ENCODE data around the gene APOL1.
"Not testable (repeated sequence)": the region's sequence is repeated elsewhere in the genome, so short reads cannot be mapped to it uniquely, and the experiment has no call there.

APOL1 gene

DNA sequence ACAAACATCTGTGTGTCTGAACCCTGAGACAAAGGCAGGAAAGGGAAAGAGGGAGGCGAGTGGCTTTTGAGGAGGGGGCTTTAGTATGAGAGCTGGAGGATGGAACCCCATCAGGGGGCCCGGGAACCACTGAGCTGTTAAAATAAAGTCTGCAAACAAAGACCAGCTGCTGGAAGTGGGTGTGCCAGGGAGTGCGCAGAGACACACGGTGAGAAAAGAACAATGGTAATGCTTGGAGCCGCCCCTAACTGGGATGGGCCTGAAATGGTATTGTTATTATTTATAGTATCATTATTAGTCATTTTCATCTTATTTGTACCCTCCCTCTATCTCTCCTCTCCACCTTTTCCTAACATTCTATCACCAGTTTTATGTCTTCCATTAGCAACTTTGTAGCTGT is 2.6 kb downstream of the APOL1 start:
- no CpG with 5 or more reads among the region's 5 CpGs for WGBS, 2 donors (ENCODE audit: extremely low coverage in 2 of 2, insufficient read length in 2 of 2, insufficient replicate concordance in 1 of 2)
- H3K18ac ChIP-seq (ENCODE audit: low read length); H3K9me3 ChIP-seq (replicated peaks in 1 of 2; ENCODE audit: control insufficient read depth in 2 of 2, insufficient read depth in 1 of 2, low read depth in 1 of 2, low read length in 2 of 2); H3K4ac ChIP-seq (ENCODE audit: low read length); H3K14ac ChIP-seq (ENCODE audit: low read length); H3K27ac ChIP-seq (replicated peaks; ENCODE audit: low read length); DNase-seq (ENCODE audit: low spot score); H3K27me3 ChIP-seq (ENCODE audit: control insufficient read depth in 3 of 3, insufficient read depth in 3 of 3, low read depth in 1 of 3, low read length in 3 of 3); H2BK15ac ChIP-seq (ENCODE audit: low read length); H3K4me2 ChIP-seq (ENCODE audit: insufficient read depth, low read length, poor library complexity, severe bottlenecking); H2BK12ac ChIP-seq (ENCODE audit: low read length); H3K9ac ChIP-seq (ENCODE audit: low read depth, low read length, poor library complexity); H3K36me3 ChIP-seq (replicated peaks in 1 of 2; ENCODE audit: control insufficient read depth in 2 of 2, insufficient read depth in 2 of 2, low read length in 2 of 2); H2BK5ac ChIP-seq (ENCODE audit: low read length); H2BK120ac ChIP-seq (ENCODE audit: low read depth, low read length); H4K8ac ChIP-seq (ENCODE audit: low read depth, low read length); H4K91ac ChIP-seq (ENCODE audit: low read depth, low read length, poor library complexity); H3K23ac ChIP-seq (ENCODE audit: low read depth, low read length, poor library complexity); H2AK5ac ChIP-seq (ENCODE audit: low read depth, low read length); H3K79me1 ChIP-seq (ENCODE audit: low read depth, low read length); H3K4me3 ChIP-seq (ENCODE audit: low read length in 2 of 2): not testable (repeated sequence)
- Histone ChIP-seq H2AFZ (ENCODE audit: low read length) (peak overlapping the region; percentile 65), H3K4me1 (ENCODE audit: control insufficient read depth in 2 of 2, insufficient read depth in 1 of 2, low read depth in 1 of 2, low read length in 2 of 2) (peaks cover 21 to 23% of the 10 kb centered on the region in 2 donors)

DNA sequence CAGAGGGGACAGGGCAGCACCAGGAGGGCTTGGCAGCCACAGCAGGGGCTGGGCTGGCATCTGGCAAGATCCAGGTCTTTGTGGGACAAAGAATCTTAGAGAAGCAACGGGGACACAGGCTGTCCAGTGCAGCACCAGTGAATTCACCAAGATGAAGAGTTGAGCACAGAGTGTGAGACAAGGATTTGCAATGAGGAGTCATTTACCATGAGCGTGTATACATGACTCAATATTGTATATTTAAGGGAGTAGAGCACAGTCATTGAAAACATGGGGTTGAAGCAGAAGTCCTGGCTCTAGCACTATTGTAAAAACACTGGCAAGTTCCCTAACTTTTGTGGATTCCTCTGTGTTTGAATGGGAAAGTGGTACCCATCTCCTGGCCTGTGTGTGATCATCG is 3.5 kb downstream of the APOL1 start:
- H3K9ac ChIP-seq (ENCODE audit: low read depth, low read length, poor library complexity): no peak overlapping the region
- no peaks in the 10 kb centered on the region for H3K27me3 ChIP-seq (ENCODE audit: control insufficient read depth in 3 of 3, insufficient read depth in 3 of 3, low read depth in 1 of 3, low read length in 3 of 3)
- no peak overlapping the region for H3K4ac ChIP-seq (ENCODE audit: low read length)
- peaks cover 0 to 3% of the 10 kb centered on the region in 2 donors for H3K9me3 ChIP-seq (replicated peaks in 1 of 2; ENCODE audit: control insufficient read depth in 2 of 2, insufficient read depth in 1 of 2, low read depth in 1 of 2, low read length in 2 of 2)
- no peaks in the 10 kb centered on the region for H3K36me3 ChIP-seq (replicated peaks in 1 of 2; ENCODE audit: control insufficient read depth in 2 of 2, insufficient read depth in 2 of 2, low read length in 2 of 2)
- H4K91ac ChIP-seq (ENCODE audit: low read depth, low read length, poor library complexity): no peak overlapping the region
- H3K27ac ChIP-seq (replicated peaks; ENCODE audit: low read length): no peak overlapping the region
- H3K4me2 ChIP-seq (ENCODE audit: insufficient read depth, low read length, poor library complexity, severe bottlenecking): no peak overlapping the region
- peaks cover 21 to 23% of the 10 kb centered on the region in 2 donors for H3K4me1 ChIP-seq (ENCODE audit: control insufficient read depth in 2 of 2, insufficient read depth in 1 of 2, low read depth in 1 of 2, low read length in 2 of 2)
- H2BK5ac ChIP-seq (ENCODE audit: low read length): no peak overlapping the region
- no peak overlapping the region for H2BK120ac ChIP-seq (ENCODE audit: low read depth, low read length)
- no peak overlapping the region for H2BK15ac ChIP-seq (ENCODE audit: low read length)
- no peak overlapping the region for H2AFZ ChIP-seq (ENCODE audit: low read length)
- H3K4me3 ChIP-seq (ENCODE audit: low read length in 2 of 2): no peak overlapping the region
- no peak overlapping the region for H2BK12ac ChIP-seq (ENCODE audit: low read length)
- H3K18ac ChIP-seq (ENCODE audit: low read length): no peak overlapping the region
- H2AK5ac ChIP-seq (ENCODE audit: low read depth, low read length): no peak overlapping the region
- H3K23ac ChIP-seq (ENCODE audit: low read depth, low read length, poor library complexity): no peak overlapping the region
- DNase-seq (ENCODE audit: low spot score): no peak
- no peak overlapping the region for H3K14ac ChIP-seq (ENCODE audit: low read length)
- no CpG with 5 or more reads among the region's 3 CpGs for WGBS, 2 donors (ENCODE audit: extremely low coverage in 2 of 2, insufficient read length in 2 of 2, insufficient replicate concordance in 1 of 2)
- no peak overlapping the region for H4K8ac ChIP-seq (ENCODE audit: low read depth, low read length)
- no peaks in the 10 kb centered on the region for H3K79me1 ChIP-seq (ENCODE audit: low read depth, low read length)

DNA sequence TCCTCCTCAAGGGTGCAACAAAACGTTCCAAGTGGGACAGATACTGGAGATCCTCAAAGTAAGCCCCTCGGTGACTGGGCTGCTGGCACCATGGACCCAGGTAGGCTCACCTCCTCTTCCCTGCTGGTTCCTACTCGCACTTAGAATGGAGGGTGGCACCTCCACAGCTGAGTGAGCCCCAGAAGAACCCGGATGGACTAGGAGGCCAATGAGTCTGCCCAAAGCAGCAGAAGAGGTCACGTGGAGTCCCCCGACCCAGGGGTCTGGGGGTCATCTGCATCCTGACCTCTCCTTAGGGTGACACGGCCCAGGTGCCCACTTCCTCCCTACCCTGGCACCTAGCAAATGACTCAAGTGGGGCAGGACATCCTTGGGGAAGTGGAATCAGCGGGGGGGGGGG is 4.4 kb downstream of the APOL1 start:
- H3K9ac ChIP-seq (ENCODE audit: low read depth, low read length, poor library complexity): no peak overlapping the region
- peak overlapping the region; percentile 82 for H2BK15ac ChIP-seq (ENCODE audit: low read length)
- H3K4me3 ChIP-seq (ENCODE audit: low read length in 2 of 2): no peak overlapping the region
- no peak overlapping the region for H4K91ac ChIP-seq (ENCODE audit: low read depth, low read length, poor library complexity)
- H2BK12ac ChIP-seq (ENCODE audit: low read length): peak overlapping the region; percentile 91
- WGBS, 2 donors (ENCODE audit: extremely low coverage in 2 of 2, insufficient read length in 2 of 2, insufficient replicate concordance in 1 of 2): no CpG with 5 or more reads among the region's 8 CpGs
- no peaks in the 10 kb centered on the region for H3K27me3 ChIP-seq (ENCODE audit: control insufficient read depth in 3 of 3, insufficient read depth in 3 of 3, low read depth in 1 of 3, low read length in 3 of 3)
- H2AK5ac ChIP-seq (ENCODE audit: low read depth, low read length): peak overlapping the region; percentile 53
- H3K79me1 ChIP-seq (ENCODE audit: low read depth, low read length): no peaks in the 10 kb centered on the region
- H3K4ac ChIP-seq (ENCODE audit: low read length): no peak overlapping the region
- no peak overlapping the region for H3K23ac ChIP-seq (ENCODE audit: low read depth, low read length, poor library complexity)
- H2BK120ac ChIP-seq (ENCODE audit: low read depth, low read length): peak overlapping the region; percentile 10
- peak overlapping the region; percentile 77 for H3K18ac ChIP-seq (ENCODE audit: low read length)
- no peak overlapping the region for H2AFZ ChIP-seq (ENCODE audit: low read length)
- no peak overlapping the region for H4K8ac ChIP-seq (ENCODE audit: low read depth, low read length)
- peak overlapping the region; percentile 76 for H2BK5ac ChIP-seq (ENCODE audit: low read length)
- H3K9me3 ChIP-seq (replicated peaks in 1 of 2; ENCODE audit: control insufficient read depth in 2 of 2, insufficient read depth in 1 of 2, low read depth in 1 of 2, low read length in 2 of 2): peaks cover 0 to 3% of the 10 kb centered on the region in 2 donors
- H3K4me2 ChIP-seq (ENCODE audit: insufficient read depth, low read length, poor library complexity, severe bottlenecking): no peak overlapping the region
- DNase-seq (ENCODE audit: low spot score): no peak
- H3K14ac ChIP-seq (ENCODE audit: low read length): no peak overlapping the region
- no peak overlapping the region for H3K27ac ChIP-seq (replicated peaks; ENCODE audit: low read length)
- no peaks in the 10 kb centered on the region for H3K36me3 ChIP-seq (replicated peaks in 1 of 2; ENCODE audit: control insufficient read depth in 2 of 2, insufficient read depth in 2 of 2, low read length in 2 of 2)
- peaks cover 21 to 23% of the 10 kb centered on the region in 2 donors for H3K4me1 ChIP-seq (ENCODE audit: control insufficient read depth in 2 of 2, insufficient read depth in 1 of 2, low read depth in 1 of 2, low read length in 2 of 2)

DNA sequence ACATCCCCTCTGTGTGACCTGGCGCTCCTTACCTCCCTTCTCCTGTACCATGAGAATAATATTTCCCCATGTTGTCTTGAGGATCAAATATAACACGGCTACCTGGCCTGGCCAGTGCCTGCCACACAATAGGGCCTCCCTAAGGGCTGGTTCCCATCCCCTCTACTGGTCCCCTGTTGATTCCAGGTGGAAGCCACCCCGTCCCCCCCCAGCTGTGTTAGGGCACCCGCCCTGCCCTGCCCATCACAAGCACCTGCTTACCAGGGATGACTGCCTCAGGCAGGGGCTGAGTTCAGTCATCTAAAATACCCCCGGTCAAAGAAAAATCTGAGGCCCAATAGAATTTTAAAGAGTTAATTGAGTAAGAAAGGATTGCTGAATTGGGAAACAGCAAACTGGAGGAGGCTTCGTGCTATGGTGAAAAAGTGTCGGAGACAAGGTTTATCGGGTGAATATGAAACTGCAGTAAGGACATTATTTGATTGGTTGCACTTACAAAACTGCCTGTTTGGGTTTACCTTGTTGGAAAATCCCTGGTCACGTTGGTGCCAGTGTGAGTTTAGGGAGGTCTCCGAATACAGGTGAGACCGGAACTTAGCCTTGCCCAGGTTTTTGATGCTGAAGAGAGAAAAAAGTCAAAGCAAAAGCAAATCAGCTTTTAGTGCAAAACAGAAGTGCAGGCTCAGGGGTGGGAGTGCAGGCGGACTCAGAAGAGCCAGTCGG is 5.2 kb downstream of the APOL1 start:
- H3K4ac ChIP-seq (ENCODE audit: low read length): peak overlapping the region; percentile 4
- H3K4me2 ChIP-seq (ENCODE audit: insufficient read depth, low read length, poor library complexity, severe bottlenecking): no peak overlapping the region
- peaks cover 0 to 3% of the 10 kb centered on the region in 2 donors for H3K9me3 ChIP-seq (replicated peaks in 1 of 2; ENCODE audit: control insufficient read depth in 2 of 2, insufficient read depth in 1 of 2, low read depth in 1 of 2, low read length in 2 of 2)
- H3K4me3 ChIP-seq (ENCODE audit: low read length in 2 of 2): no peak overlapping the region
- no peak for DNase-seq (ENCODE audit: low spot score)
- peak overlapping the region; percentile 53 for H2AK5ac ChIP-seq (ENCODE audit: low read depth, low read length)
- H2BK15ac ChIP-seq (ENCODE audit: low read length): peak overlapping the region; percentile 82
- H3K18ac ChIP-seq (ENCODE audit: low read length): peak overlapping the region; percentile 87
- no peak overlapping the region for H3K14ac ChIP-seq (ENCODE audit: low read length)
- no peaks in the 10 kb centered on the region for H3K36me3 ChIP-seq (replicated peaks in 1 of 2; ENCODE audit: control insufficient read depth in 2 of 2, insufficient read depth in 2 of 2, low read length in 2 of 2)
- peak overlapping the region; percentile 76 for H2BK5ac ChIP-seq (ENCODE audit: low read length)
- H4K91ac ChIP-seq (ENCODE audit: low read depth, low read length, poor library complexity): no peak overlapping the region
- peak overlapping the region; percentile 76 for H3K27ac ChIP-seq (replicated peaks; ENCODE audit: low read length)
- no peaks in the 10 kb centered on the region for H3K79me1 ChIP-seq (ENCODE audit: low read depth, low read length)
- H3K9ac ChIP-seq (ENCODE audit: low read depth, low read length, poor library complexity): no peak overlapping the region
- peak overlapping the region; percentile 79 for H2AFZ ChIP-seq (ENCODE audit: low read length)
- H3K27me3 ChIP-seq (ENCODE audit: control insufficient read depth in 3 of 3, insufficient read depth in 3 of 3, low read depth in 1 of 3, low read length in 3 of 3): no peaks in the 10 kb centered on the region
- WGBS, 2 donors (ENCODE audit: extremely low coverage in 2 of 2, insufficient read length in 2 of 2, insufficient replicate concordance in 1 of 2): no CpG with 5 or more reads among the region's 13 CpGs
- H3K23ac ChIP-seq (ENCODE audit: low read depth, low read length, poor library complexity): no peak overlapping the region
- peak overlapping the region; percentile 29 for H2BK120ac ChIP-seq (ENCODE audit: low read depth, low read length)
- H3K4me1 ChIP-seq (ENCODE audit: control insufficient read depth in 2 of 2, insufficient read depth in 1 of 2, low read depth in 1 of 2, low read length in 2 of 2): peaks cover 21 to 23% of the 10 kb centered on the region in 2 donors
- H2BK12ac ChIP-seq (ENCODE audit: low read length): peak overlapping the region; percentile 31
- no peak overlapping the region for H4K8ac ChIP-seq (ENCODE audit: low read depth, low read length)

Measured in neuronal stem cell (in vitro differentiated cells).